Fibroblast of the aortic adventitia (primary cell): Measurements from ENCODE around the gene INPP5J. TPM values are rescaled to one million over a fixed set of nuclear protein-coding genes. Genes with fewer than 3 reads are reported as not detected.

Source experiments
- DNase-seq: peaks from one replicate; pipeline ENCODE4 v3.0.0-alpha.2; 2010; ENCODE audit warnings: low read depth
- H3K4me3 ChIP-seq: 2 replicates; pipeline ENCODE4 v1.5.1; 2011; ENCODE audit warnings: low read depth, mild to moderate bottlenecking, control low read depth, low read length, moderate library complexity
- CTCF ChIP-seq: IDR thresholded peaks from 2 replicates; pipeline ENCODE4 v1.5.1; 2011; ENCODE audit warnings: mild to moderate bottlenecking, low read length, control low read depth, inconsistent platforms; ENCODE audit not compliant: insufficient read depth
- total RNA-seq: library from RNA; depleted of rRNA; stranded (reverse); fragments of >200 nt; gene quantifications from 2 replicates; pipeline ENCODE4 v1.2.3, GENCODE V29; 2012; ENCODE audit warnings: low replicate concordance

The INPP5J gene
- total RNA-seq, 1 donor, result under 0.01 TPM

- DNase-seq, result peak; percentile 53
- no peak overlapping the region for H3K4me3 ChIP-seq
- peak; percentile 89 for TF ChIP-seq CTCF
Measured at GRCh38 chr22:31089160-31090100, 33.3 kb upstream of the INPP5J start.

DNA sequence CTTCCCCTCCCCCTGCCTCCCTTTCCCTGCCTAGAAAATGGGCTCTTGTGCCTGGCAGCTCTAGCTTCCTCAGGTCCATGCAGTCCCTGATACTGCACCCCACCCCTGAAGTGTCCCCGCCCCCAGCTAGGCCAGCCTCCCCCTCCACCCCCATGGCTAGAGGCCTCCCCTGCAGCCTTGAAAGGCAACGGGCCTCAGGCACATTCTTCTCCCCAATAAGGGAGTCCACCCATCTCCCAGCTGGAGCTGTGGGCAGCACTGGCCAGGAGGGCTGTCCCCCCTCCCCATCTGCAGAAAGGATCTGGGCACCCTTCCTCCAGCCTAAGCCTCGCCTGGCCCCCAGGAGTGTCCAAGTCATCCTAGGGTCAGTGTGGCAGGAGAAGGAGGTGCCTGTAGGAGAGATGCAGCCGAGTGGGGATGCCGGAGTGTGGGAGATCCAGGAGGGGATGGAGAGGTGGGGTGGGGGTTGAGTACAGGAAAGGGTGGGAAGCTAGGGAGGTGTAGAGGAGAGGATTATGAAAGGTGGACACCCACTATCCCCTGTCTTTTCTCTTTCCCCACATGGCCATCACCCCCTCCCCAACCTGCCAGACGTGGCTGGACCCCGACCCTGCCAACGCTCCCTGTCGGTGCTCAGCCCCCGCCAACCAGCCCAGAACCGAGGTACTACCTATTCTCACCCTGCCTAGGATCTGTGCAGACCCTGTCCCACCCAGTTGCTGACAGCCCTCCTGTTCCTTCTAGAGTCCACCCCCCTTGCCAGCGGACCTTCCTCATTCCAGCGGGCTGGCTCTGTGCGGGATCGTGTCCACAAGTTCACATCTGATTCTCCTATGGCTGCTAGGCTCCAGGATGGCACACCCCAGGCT, 32.3 kb upstream of the INPP5J start:
- H3K4me3 ChIP-seq, result no peak overlapping the region
- DNase-seq, result no peak
- no peak for TF ChIP-seq CTCF

DNA sequence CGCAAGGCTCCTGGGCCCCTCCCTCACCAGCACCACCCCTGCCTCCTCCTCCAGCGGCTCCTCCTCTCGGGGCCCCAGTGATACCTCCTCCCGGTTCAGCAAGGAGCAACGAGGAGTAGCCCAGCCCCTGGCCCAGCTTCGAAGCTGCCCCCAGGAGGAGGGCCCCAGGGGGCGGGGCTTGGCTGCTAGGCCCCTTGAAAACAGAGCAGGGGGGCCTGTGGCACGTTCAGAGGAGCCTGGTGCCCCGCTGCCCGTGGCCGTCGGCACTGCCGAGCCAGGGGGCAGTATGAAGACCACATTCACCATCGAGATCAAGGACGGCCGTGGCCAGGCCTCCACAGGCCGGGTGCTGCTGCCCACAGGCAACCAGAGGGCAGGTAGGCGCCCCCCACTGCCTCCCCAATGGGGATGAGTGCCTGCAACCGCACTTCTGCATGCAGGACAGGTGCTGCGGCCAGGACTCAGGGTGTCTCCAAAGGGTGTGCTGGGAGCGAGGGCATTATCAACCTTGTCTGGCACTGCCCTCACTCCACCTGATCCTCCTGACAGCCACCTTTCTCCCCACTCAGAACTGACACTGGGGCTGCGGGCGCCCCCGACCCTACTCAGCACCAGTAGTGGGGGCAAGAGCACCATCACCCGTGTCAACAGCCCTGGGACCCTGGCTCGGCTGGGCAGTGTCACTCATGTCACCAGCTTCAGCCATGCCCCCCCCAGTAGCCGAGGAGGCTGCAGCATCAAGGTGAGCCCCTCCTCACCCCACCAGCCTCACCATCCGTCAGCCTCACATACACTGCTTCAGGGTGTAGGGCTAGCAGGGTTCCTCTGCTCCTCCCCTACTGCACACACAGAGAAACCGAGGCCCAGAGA, 31.4 kb upstream of the INPP5J start:
- no peak for DNase-seq
- H3K4me3 ChIP-seq, result no peak overlapping the region
- no peak for TF ChIP-seq CTCF

DNA sequence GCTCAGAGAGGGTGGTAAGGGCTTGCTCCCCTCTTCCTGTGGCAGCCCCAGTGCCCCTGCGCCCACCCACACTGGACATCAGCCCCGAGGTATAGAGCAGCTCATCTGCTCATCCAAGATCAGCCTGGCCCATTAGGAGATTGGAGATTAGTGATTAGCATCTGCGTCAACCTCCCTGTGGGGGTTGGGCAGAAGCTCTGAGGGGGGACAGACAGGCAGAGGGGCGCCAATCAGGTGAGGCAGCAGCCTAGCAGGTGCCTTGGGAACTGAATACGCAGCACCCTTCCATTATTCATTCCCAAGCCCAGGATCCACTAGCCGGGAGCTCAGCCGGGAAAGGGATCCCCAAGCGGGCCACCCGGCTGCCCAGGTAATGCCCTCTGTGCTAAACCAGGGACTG, 30.6 kb upstream of the INPP5J start:
- no peak for DNase-seq
- H3K4me3 ChIP-seq, result no peak overlapping the region
- TF ChIP-seq CTCF, result no peak

- no peak for TF ChIP-seq CTCF
- H3K4me3 ChIP-seq, result no peak overlapping the region
- DNase-seq, result no peak
Measured at GRCh38 chr22:31093086-31093850, 29.5 kb upstream of the INPP5J start.

DNA sequence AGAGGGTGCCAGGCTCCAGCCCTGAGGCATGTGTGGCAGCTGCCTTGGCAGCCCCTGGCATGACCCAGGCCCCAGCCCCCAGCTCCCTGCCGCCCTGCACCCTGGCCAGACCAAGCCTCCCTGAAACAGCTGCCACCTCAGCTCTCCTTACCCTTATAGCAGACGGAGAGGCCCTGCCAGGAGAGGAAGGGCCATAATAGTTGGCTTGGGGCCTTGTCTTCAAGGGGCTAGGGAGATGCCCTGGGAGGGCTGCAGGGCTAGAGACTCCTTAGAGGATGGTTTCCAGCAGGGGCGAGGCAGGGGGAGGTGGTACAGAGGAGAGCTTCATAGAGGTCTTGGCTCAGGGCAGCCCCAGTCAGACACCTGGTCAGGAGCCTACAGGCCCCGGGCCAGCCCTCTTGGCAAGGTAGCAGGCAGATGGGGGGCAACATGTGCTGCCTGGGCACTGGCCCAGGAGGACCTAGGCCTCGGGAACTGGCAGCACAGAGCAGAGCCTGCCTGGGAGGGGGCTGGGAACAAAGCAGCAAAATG, 28.7 kb upstream of the INPP5J start:
- no peak for DNase-seq
- no peak overlapping the region for H3K4me3 ChIP-seq
- TF ChIP-seq CTCF, result no peak
